Measurements from ENCODE around the gene ADARB2.
"Not testable (repeated sequence)": the region's sequence is repeated elsewhere in the genome, so short reads cannot be mapped to it uniquely, and the experiment has no call there.

Gene ADARB2

GRCh38 chr10:1229574-1229973, 507.8 kb downstream of the ADARB2 start:
- H3K36me3 ChIP-seq (ENCODE audit: insufficient read depth, low read length): no peaks in the 10 kb centered on the region

GRCh38 chr10:1229116-1229515, 508.2 kb downstream of the ADARB2 start:
- Histone ChIP-seq H3K4me1 (ENCODE audit: control insufficient read depth, insufficient read depth, low read length, unreplicated experiment) (no peaks in the 10 kb centered on the region), H3K36me3 (ENCODE audit: insufficient read depth, low read length) (no peaks in the 10 kb centered on the region), H3K27ac (ENCODE audit: low read depth, low read length) (no peak overlapping the region), H3K4me3 (ENCODE audit: low read depth, low read length) (no peak overlapping the region), H3K79me2 (ENCODE audit: control insufficient read depth, insufficient read depth, low read length, unreplicated experiment) (no peaks in the 10 kb centered on the region), H3K27me3 (ENCODE audit: insufficient read depth, low read length) (no peaks in the 10 kb centered on the region), H2AFZ (ENCODE audit: low read length, unreplicated experiment) (no peak overlapping the region)

More at GRCh38 chr10:1229574-1229973, 507.8 kb downstream of the ADARB2 start:
- Histone ChIP-seq H3K79me2 (ENCODE audit: control insufficient read depth, insufficient read depth, low read length, unreplicated experiment) (no peaks in the 10 kb centered on the region), H3K4me1 (ENCODE audit: control insufficient read depth, insufficient read depth, low read length, unreplicated experiment) (no peaks in the 10 kb centered on the region), H3K4me3 (ENCODE audit: low read depth, low read length) (no peak overlapping the region), H3K27ac (ENCODE audit: low read depth, low read length) (no peak overlapping the region), H2AFZ (ENCODE audit: low read length, unreplicated experiment) (no peak overlapping the region), H3K27me3 (ENCODE audit: insufficient read depth, low read length) (no peaks in the 10 kb centered on the region)

DNA sequence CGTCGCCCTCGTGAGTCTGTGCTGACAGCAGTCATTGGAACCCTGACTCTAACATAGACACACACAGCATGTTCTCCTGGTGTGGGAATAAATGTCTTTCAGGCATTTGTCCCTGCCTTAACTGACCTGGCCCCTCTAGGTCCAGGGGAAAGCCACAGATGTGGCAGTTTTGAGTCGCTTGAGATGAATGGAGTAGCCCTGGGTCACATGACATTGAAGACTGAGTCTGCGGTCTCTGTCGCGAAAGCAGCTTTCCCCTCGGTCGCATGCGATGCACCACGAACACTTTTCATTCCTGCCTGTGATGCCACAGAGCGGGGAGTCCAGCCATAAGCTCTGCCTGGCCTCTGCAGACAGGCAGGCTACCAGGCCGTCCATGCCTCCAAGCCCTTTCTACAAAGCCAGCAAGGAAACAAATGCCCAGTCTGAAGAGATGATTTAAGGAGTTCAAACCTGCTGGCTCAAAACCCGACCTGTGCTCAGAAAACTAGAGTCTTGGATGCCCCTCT, 508.8 kb downstream of the ADARB2 start:
- Histone ChIP-seq H3K79me2 (ENCODE audit: control insufficient read depth, insufficient read depth, low read length, unreplicated experiment) (no peaks in the 10 kb centered on the region), H3K36me3 (ENCODE audit: insufficient read depth, low read length) (no peaks in the 10 kb centered on the region), H3K4me3 (ENCODE audit: low read depth, low read length) (no peak overlapping the region), H3K27ac (ENCODE audit: low read depth, low read length) (no peak overlapping the region), H2AFZ (ENCODE audit: low read length, unreplicated experiment) (no peak overlapping the region), H3K27me3 (ENCODE audit: insufficient read depth, low read length) (no peaks in the 10 kb centered on the region), H3K4me1 (ENCODE audit: control insufficient read depth, insufficient read depth, low read length, unreplicated experiment) (no peaks in the 10 kb centered on the region)

- Histone ChIP-seq H3K79me2 (ENCODE audit: control insufficient read depth, insufficient read depth, low read length, unreplicated experiment) (no peaks in the 10 kb centered on the region), H2AFZ (ENCODE audit: low read length, unreplicated experiment) (no peak overlapping the region), H3K36me3 (ENCODE audit: insufficient read depth, low read length) (no peaks in the 10 kb centered on the region), H3K4me1 (ENCODE audit: control insufficient read depth, insufficient read depth, low read length, unreplicated experiment) (no peaks in the 10 kb centered on the region), H3K27me3 (ENCODE audit: insufficient read depth, low read length) (no peaks in the 10 kb centered on the region), H3K4me3 (ENCODE audit: low read depth, low read length) (no peak overlapping the region), H3K27ac (ENCODE audit: low read depth, low read length) (no peak overlapping the region)
Measured at GRCh38 chr10:1227510-1228402, 509.6 kb downstream of the ADARB2 start.

DNA sequence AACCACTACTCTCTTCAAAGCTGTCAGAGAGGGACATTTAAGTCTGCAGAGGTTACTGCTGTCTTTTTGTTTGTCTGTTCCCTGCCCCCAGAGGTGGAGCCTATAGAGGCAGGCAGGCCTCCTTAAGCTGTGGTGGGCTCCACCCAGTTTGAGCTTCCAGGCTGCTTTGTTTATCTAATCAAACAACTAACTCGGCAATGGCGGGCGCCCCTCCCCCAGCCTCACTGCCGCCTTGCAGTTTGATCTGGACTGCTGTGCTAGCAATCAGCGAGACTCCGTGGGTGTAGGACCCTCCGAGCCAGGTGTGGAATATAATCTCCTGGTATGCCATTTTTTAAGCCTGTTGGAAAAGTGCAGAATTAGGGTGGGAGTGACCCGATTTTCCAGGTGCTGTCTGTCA, 510.4 kb downstream of the ADARB2 start:
- not testable (repeated sequence) for H3K27ac ChIP-seq (ENCODE audit: low read depth, low read length); H3K4me3 ChIP-seq (ENCODE audit: low read depth, low read length)

GRCh38 chr10:1219874-1220273, 517.5 kb downstream of the ADARB2 start:
- not testable (repeated sequence) for H3K4me3 ChIP-seq (ENCODE audit: low read depth, low read length); H3K36me3 ChIP-seq (ENCODE audit: insufficient read depth, low read length); H3K4me1 ChIP-seq (ENCODE audit: control insufficient read depth, insufficient read depth, low read length, unreplicated experiment); H3K27me3 ChIP-seq (ENCODE audit: insufficient read depth, low read length); H2AFZ ChIP-seq (ENCODE audit: low read length, unreplicated experiment); H3K79me2 ChIP-seq (ENCODE audit: control insufficient read depth, insufficient read depth, low read length, unreplicated experiment); H3K27ac ChIP-seq (ENCODE audit: low read depth, low read length)

More for the DNA sequence above, 510.4 kb downstream of the ADARB2 start:
- H2AFZ ChIP-seq (ENCODE audit: low read length, unreplicated experiment); H3K4me1 ChIP-seq (ENCODE audit: control insufficient read depth, insufficient read depth, low read length, unreplicated experiment); H3K36me3 ChIP-seq (ENCODE audit: insufficient read depth, low read length); H3K79me2 ChIP-seq (ENCODE audit: control insufficient read depth, insufficient read depth, low read length, unreplicated experiment); H3K27me3 ChIP-seq (ENCODE audit: insufficient read depth, low read length): not testable (repeated sequence)

- H3K79me2 ChIP-seq (ENCODE audit: control insufficient read depth, insufficient read depth, low read length, unreplicated experiment): no peaks in the 10 kb centered on the region
- H3K4me1 ChIP-seq (ENCODE audit: control insufficient read depth, insufficient read depth, low read length, unreplicated experiment): no peaks in the 10 kb centered on the region
- no peaks in the 10 kb centered on the region for H3K36me3 ChIP-seq (ENCODE audit: insufficient read depth, low read length)
- H3K27ac ChIP-seq (ENCODE audit: low read depth, low read length): no peak overlapping the region
- H3K4me3 ChIP-seq (ENCODE audit: low read depth, low read length): no peak overlapping the region
- no peak overlapping the region for H2AFZ ChIP-seq (ENCODE audit: low read length, unreplicated experiment)
- H3K27me3 ChIP-seq (ENCODE audit: insufficient read depth, low read length): no peaks in the 10 kb centered on the region
Measured at GRCh38 chr10:1217661-1218060, 519.7 kb downstream of the ADARB2 start.

DNA sequence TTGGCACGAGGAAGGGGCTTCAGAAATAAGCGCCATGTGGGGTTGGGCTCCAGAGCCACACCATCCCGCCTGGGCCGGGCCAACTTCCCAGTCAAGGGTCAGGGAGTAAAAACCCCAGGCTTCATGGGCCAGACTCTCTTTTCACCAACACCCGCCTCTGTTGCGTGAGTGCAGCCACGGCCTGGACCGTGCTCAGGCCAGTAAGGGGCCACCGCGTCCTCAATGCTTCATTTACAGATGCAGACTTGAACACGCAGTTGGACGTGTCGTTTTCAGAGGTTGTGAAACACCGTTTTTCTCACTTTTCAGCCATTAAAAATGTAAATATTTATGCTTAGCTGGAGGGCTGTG, 520.1 kb downstream of the ADARB2 start:
- Histone ChIP-seq H3K79me2 (ENCODE audit: control insufficient read depth, insufficient read depth, low read length, unreplicated experiment) (no peaks in the 10 kb centered on the region), H3K27ac (ENCODE audit: low read depth, low read length) (no peak overlapping the region), H3K4me3 (ENCODE audit: low read depth, low read length) (no peak overlapping the region), H2AFZ (ENCODE audit: low read length, unreplicated experiment) (no peak overlapping the region), H3K4me1 (ENCODE audit: control insufficient read depth, insufficient read depth, low read length, unreplicated experiment) (no peaks in the 10 kb centered on the region), H3K36me3 (ENCODE audit: insufficient read depth, low read length) (no peaks in the 10 kb centered on the region), H3K27me3 (ENCODE audit: insufficient read depth, low read length) (no peaks in the 10 kb centered on the region)

DNA sequence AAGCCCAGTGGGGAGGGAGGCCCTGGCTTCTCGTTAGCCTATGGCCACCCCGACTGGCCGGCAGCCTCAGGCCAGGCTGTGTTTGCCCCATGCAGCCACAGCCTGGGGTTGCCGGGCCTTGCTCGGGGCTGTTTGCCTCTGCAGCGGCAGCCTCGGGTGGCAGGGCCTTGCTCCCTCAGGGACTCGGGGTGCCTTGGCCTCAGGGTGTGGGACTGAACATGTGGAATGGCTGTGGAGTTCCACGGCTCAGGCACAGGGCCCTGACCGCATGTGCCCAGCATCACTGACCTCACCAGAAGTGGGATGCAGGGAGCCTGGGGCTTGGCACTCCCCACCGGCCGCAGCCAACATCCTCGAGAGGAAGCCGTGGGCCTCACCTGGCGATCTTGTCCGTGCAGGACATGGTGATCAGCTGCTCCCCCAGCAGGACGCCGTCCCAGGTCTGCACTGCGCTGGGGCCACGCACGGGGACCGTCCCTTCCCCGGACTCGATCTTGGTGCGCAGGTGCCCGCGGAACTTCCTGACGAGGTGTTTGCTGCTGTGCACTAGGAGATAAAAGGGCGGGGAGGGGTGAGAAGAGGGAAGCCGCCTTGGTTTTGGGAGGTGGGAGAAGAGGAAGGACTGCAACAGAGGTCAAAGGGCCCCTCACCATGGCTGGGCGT, 520.6 kb downstream of the ADARB2 start:
- no peaks in the 10 kb centered on the region for H3K4me1 ChIP-seq (ENCODE audit: control insufficient read depth, insufficient read depth, low read length, unreplicated experiment)
- H3K4me3 ChIP-seq (ENCODE audit: low read depth, low read length): no peak overlapping the region
- H3K27me3 ChIP-seq (ENCODE audit: insufficient read depth, low read length): no peaks in the 10 kb centered on the region
- H3K27ac ChIP-seq (ENCODE audit: low read depth, low read length): no peak overlapping the region
- no peaks in the 10 kb centered on the region for H3K79me2 ChIP-seq (ENCODE audit: control insufficient read depth, insufficient read depth, low read length, unreplicated experiment)
- no peaks in the 10 kb centered on the region for H3K36me3 ChIP-seq (ENCODE audit: insufficient read depth, low read length)
- H2AFZ ChIP-seq (ENCODE audit: low read length, unreplicated experiment): no peak overlapping the region

DNA sequence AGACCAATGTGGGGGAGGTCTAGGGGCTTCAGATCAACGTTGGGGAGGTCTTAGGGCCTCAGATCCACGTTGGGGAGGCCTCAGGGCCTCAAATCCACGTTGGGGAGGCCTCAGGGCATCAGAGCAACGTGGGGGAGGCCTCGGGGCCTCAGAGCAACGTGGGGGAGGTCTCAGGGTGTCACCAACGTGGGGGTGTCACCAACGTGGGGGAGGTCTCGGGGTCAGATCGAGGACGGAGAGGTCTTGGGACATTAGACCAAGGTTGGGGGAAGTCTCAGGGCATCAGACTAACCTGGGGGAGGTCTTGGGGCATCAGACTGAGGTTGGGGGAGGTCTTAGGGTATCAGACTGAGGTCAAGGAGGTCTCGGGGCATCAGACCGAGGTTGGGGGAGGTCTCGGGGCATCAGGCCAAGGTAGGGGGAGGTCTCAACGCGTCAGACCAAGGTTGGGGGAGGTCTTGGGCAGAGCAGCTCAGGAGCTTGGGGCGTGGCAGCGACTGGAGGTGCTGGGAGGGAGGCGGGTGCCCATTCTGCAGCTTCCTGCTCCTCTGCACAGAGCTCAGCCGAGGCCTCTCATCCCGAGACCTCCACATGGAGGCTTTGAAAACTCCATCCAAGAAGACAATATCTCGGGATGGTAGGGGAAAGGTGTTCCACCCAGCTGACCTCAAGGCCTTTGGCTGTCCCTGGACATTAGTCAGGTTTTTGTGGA, 521.3 kb downstream of the ADARB2 start:
- H3K27ac ChIP-seq (ENCODE audit: low read depth, low read length): no peak overlapping the region
- H2AFZ ChIP-seq (ENCODE audit: low read length, unreplicated experiment): no peak overlapping the region
- no peak overlapping the region for H3K4me3 ChIP-seq (ENCODE audit: low read depth, low read length)
- H3K27me3 ChIP-seq (ENCODE audit: insufficient read depth, low read length): no peaks in the 10 kb centered on the region
- H3K4me1 ChIP-seq (ENCODE audit: control insufficient read depth, insufficient read depth, low read length, unreplicated experiment): no peaks in the 10 kb centered on the region
- H3K79me2 ChIP-seq (ENCODE audit: control insufficient read depth, insufficient read depth, low read length, unreplicated experiment): no peaks in the 10 kb centered on the region
- H3K36me3 ChIP-seq (ENCODE audit: insufficient read depth, low read length): no peaks in the 10 kb centered on the region
